Suprapubic skin (tissue), 4 donors: Measurements from ENCODE around the gene FGF12.

Experiments used
- EP300 ChIP-seq: sonication (generic); formaldehyde crosslinking; IDR thresholded peaks from one replicate; pipeline ENCODE4 v1.6.1; 2017; ENCODE audit warnings: antibody characterized with exemption
- POLR2A ChIP-seq, 2 donors: fragments of 450-650 bp; IDR thresholded peaks; one replicate each; pipeline ENCODE4 v1.6.1; 2017; ENCODE audit warnings: antibody characterized with exemption in 2 of 2, mild to moderate bottlenecking in 2 of 2, moderate library complexity in 2 of 2
- POLR2AphosphoS5 ChIP-seq, 3 donors: sonication (generic); formaldehyde crosslinking; IDR thresholded peaks; one replicate each; pipeline ENCODE4 v1.6.1; 2017; ENCODE audit warnings: antibody characterized with exemption in 3 of 3
- TF ChIP-seq, protein P1 (sequence below), 2 donors: fragments of 200-600 bp in 1 of 2; fragments of 450-650 bp in 1 of 2; sonication (generic) in 1 of 2; IDR thresholded peaks; one replicate each; pipeline ENCODE4 v1.5.1; 2016 to 2019; ENCODE audit warnings: antibody characterized with exemption in 2 of 2, mild to moderate bottlenecking in 1 of 2, moderate library complexity in 1 of 2

DNA sequence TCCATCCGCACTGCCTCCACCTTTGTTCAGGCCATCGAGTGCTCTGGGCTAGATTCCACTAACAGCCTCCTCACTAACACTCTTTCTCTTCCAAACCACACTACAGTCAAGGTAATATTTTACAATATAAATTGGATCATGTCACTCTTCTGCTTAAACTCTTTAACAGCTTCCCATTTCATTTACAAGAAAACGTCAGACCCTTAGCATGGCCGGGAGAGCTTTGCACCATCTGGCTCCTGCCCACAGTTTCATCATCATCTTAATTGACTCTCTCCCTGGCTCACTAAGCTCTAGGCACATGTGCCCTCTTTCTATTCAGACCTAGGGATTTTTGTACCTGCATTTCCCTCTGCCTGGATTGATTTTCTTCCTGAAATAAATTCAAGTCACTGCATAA lies 354.7 kb downstream of the FGF12 start:
- TF ChIP-seq, protein P1, sequence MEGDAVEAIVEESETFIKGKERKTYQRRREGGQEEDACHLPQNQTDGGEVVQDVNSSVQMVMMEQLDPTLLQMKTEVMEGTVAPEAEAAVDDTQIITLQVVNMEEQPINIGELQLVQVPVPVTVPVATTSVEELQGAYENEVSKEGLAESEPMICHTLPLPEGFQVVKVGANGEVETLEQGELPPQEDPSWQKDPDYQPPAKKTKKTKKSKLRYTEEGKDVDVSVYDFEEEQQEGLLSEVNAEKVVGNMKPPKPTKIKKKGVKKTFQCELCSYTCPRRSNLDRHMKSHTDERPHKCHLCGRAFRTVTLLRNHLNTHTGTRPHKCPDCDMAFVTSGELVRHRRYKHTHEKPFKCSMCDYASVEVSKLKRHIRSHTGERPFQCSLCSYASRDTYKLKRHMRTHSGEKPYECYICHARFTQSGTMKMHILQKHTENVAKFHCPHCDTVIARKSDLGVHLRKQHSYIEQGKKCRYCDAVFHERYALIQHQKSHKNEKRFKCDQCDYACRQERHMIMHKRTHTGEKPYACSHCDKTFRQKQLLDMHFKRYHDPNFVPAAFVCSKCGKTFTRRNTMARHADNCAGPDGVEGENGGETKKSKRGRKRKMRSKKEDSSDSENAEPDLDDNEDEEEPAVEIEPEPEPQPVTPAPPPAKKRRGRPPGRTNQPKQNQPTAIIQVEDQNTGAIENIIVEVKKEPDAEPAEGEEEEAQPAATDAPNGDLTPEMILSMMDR (IDR thresholded peaks at IDR 0.05) = no peak
- TF ChIP-seq POLR2AphosphoS5 (IDR thresholded peaks at IDR 0.05) = no peak
- no peak for TF ChIP-seq POLR2A (IDR thresholded peaks at IDR 0.05)
- TF ChIP-seq EP300 = no peak
